MCF 10A (cell line): ENCODE measurements around the gene IFIT3. TPM values are rescaled to one million over a fixed set of nuclear protein-coding genes. Genes with fewer than 3 reads are reported as not detected.
A peak's percentile ranks its signal among the peaks of the same experiment; 100 is the strongest.

Experiments
- BruUV-seq: library from RNA; stranded (reverse); fragments of 400-500 nt; replicated peaks from 2 replicates; lab custom pipeline; 2021; lab: Mats Ljungman, UMichigan
- CTCF ChIA-PET: fragments of 300-600 bp; sonication (Branson Sonifier 250); formaldehyde crosslinking; extraction: SDS; loops from one replicate; lab custom pipeline; 2021; ENCODE audit warnings: antibody characterized with exemption, inconsistent platforms; lab: Yijun Ruan, JAX
- POLR2A ChIA-PET: fragments of 300-600, 350-650 bp; sonication (Branson Sonifier 250); formaldehyde crosslinking; extraction: SDS; loops from one replicate; lab custom pipeline; 2020; ENCODE audit warnings: antibody characterized with exemption, inconsistent platforms; lab: Yijun Ruan, JAX
- DNase-seq: peaks from one replicate; pipeline ENCODE4 v3.0.0-alpha.2; 2018; ENCODE audit not compliant: unreplicated experiment
- H3K27ac Mint-ChIP-seq: one replicate; pipeline ENCODE4 v1.8.0; 2022; ENCODE audit warnings: mild to moderate bottlenecking, low read depth, mixed read lengths; ENCODE audit not compliant: unreplicated experiment
- H3K27me3 Mint-ChIP-seq: one replicate; pipeline ENCODE4 v1.8.0; 2022; ENCODE audit warnings: mixed read lengths; ENCODE audit not compliant: insufficient read depth, unreplicated experiment
- H3K36me3 Mint-ChIP-seq: one replicate; pipeline ENCODE4 v1.8.0; 2022; ENCODE audit warnings: mild to moderate bottlenecking, moderate library complexity, mixed read lengths; ENCODE audit not compliant: insufficient read depth, unreplicated experiment
- H3K4me1 Mint-ChIP-seq: one replicate; pipeline ENCODE4 v1.8.0; 2022; ENCODE audit warnings: mixed read lengths; ENCODE audit not compliant: insufficient read depth, unreplicated experiment
- H3K4me3 Mint-ChIP-seq: one replicate; pipeline ENCODE4 v1.8.0; 2022; ENCODE audit warnings: mild to moderate bottlenecking, moderate library complexity, mixed read lengths; ENCODE audit not compliant: unreplicated experiment
- H3K9me3 Mint-ChIP-seq: one replicate; pipeline ENCODE4 v1.8.0; 2022; ENCODE audit warnings: mixed read lengths; ENCODE audit not compliant: unreplicated experiment
- CTCF ChIP-seq: fragments of 200-600 bp; IDR thresholded peaks from one replicate; pipeline ENCODE4 v1.8.0; 2022; ENCODE audit warnings: antibody characterized with exemption, mild to moderate bottlenecking; ENCODE audit not compliant: unreplicated experiment
- intact Hi-C: fragments of 100-400 bp; cut with micrococcal nuclease; formaldehyde crosslinking; loops from 2 replicates; pipeline ENCODE4 v1.14.1; 2022
- total RNA-seq: library from RNA; stranded (reverse); gene quantifications from 2 replicates; pipeline ENCODE4 v1.2.3, GENCODE V29; 2022

The IFIT3 gene
- total RNA-seq, 1 experiment from 2014 or later = 1.4 TPM

- CTCF ChIA-PET = interaction anchor here (1.0 to 2.2 kb wide), 2 partner anchors 22 to 42 kb away, joined by 3 to 14 read pairs; no protein-coding TSS in a partner anchor
- BruUV-seq = no TSS peak
- peaks cover 43% of the 10 kb centered on the region for H3K4me1 Mint-ChIP-seq
These were observed 18.8 kb downstream of the IFIT3 start for GRCh38 chr10:89346405-89347254.

GRCh38 chr10:89347701-89348457 is 20.1 kb downstream of the IFIT3 start:
- ChIA-PET POLR2A (interaction anchor here (0.7 to 3.8 kb wide), 8 partner anchors 10 to 1530 kb away, joined by 3 to 26 read pairs (median 6); partner anchors contain the start of genes ATAD1, FAS, IFIT2 and IFIT3), CTCF (interaction anchor here (0.6 to 2.2 kb wide), 2 partner anchors 9 to 21 kb away, joined by 3 to 14 read pairs; no protein-coding TSS in a partner anchor)
- Mint-ChIP-seq H3K27ac (no peak overlapping the region), H3K4me1 (peaks cover 49% of the 10 kb centered on the region), H3K4me3 (no peak overlapping the region), H3K9me3 (peaks cover 6% of the 10 kb centered on the region), H3K27me3 (no peaks in the 10 kb centered on the region), H3K36me3 (no peaks in the 10 kb centered on the region)
- no TSS peak for BruUV-seq
- intact Hi-C loops = no loop called here
- no peak for DNase-seq
- no peak for TF ChIP-seq CTCF

More at GRCh38 chr10:89346405-89347254, 18.8 kb downstream of the IFIT3 start:
- intact Hi-C loops = no loop called here
- no peak for TF ChIP-seq CTCF
- Mint-ChIP-seq H3K4me3 (no peak overlapping the region), H3K9me3 (peaks cover 7% of the 10 kb centered on the region), H3K27ac (peak overlapping the region; percentile 68), H3K36me3 (no peaks in the 10 kb centered on the region), H3K27me3 (no peaks in the 10 kb centered on the region)
- POLR2A ChIA-PET = interaction anchor here (0.7 to 3.8 kb wide), 20 partner anchors 8 to 357 kb away, joined by 3 to 26 read pairs (median 4); partner anchors contain the start of genes FAS, IFIT1, IFIT2 and IFIT3
- peak; percentile 92 for DNase-seq

- H3K9me3 Mint-ChIP-seq = peaks cover under 1% of the 10 kb centered on the region
- no peaks in the 10 kb centered on the region for H3K27me3 Mint-ChIP-seq
- no peak for TF ChIP-seq CTCF
- peaks cover 47% of the 10 kb centered on the region for H3K4me1 Mint-ChIP-seq
- POLR2A ChIA-PET = interaction anchor here (1.2 to 3.8 kb wide), 2 partner anchors 19 to 46 kb away, joined by 3 to 26 read pairs; partner anchors contain the start of gene IFIT2
- no peak overlapping the region for H3K27ac Mint-ChIP-seq
- no peaks in the 10 kb centered on the region for H3K36me3 Mint-ChIP-seq
- no peak for DNase-seq
- BruUV-seq = no TSS peak
- CTCF ChIA-PET = interaction anchor here (0.9 to 2.2 kb wide), 2 partner anchors 20 to 21 kb away, joined by 3 to 14 read pairs; no protein-coding TSS in a partner anchor
- H3K4me3 Mint-ChIP-seq = no peak overlapping the region
- intact Hi-C loops = no loop called here
These were observed 20.7 kb downstream of the IFIT3 start for GRCh38 chr10:89348481-89348880.
